ENCODE data around the gene CUL2.
"Not testable (repeated sequence)": the region's sequence is repeated elsewhere in the genome, so short reads cannot be mapped to it uniquely, and the experiment has no call there.

The CUL2 gene

DNA sequence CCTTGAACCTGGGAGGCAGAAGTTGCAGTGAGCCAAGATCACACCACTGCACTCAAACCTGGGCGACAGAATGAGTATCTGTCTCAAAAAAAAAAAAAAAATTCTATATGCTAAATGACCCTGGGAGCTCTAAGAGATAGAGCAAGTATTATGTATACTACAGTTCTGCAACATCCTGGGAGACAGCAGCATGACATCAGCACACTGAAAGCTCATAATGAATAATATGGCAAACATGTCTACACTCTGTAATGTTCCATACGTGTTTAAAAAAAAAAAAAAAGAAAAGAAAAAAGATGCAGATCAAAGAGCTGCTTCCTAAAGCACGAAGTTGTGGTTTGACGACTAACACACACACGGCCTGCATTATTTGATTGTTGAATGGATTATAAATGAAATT, 72.5 kb downstream of the CUL2 start:
- DNase-seq = no peak

DNA sequence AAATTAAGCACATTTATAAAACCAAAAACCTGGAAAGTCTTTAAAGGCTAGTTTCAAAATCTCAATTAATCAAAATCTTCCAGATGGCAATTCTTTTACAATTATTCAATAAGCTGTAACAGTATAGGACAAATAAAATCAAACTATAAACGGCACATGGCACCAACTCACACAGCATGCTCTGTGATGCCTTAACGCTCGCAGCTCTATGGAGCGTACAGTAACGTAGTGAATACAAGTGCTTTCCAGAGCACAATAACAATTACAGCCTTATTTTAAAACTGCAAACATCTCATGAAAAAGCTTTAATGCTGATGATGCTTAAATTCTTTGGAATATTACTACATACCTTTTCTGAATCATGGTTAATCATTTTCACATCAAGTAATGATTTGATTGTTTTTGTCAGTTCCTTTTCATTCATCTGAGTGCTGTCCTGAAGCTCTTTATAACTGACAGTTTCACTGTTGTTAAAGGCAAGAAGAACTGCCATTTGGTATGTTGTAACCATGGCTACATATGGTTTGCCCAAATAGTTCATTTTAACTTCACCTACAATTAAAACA, 74.2 kb downstream of the CUL2 start:
- DNase-seq = no peak

DNA sequence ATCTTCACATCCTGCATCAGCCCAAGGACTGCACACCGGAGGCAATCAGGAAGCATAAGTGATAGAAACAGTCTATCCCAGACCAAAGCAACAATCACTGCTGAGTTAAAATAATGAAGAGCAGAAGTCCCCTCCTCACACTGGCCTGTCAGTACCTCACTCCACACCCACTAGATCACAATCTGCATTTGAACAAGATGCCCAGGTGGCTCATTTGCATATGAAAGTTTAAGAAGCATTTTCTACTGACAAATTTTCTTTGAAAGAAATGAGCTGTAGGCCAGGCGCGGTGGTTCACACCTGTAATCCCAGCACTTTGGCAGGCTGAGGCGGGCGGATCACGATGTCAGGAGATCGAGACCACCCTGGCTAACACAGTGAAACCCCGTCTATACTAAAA, 77.4 kb downstream of the CUL2 start:
- no peak for DNase-seq

DNA sequence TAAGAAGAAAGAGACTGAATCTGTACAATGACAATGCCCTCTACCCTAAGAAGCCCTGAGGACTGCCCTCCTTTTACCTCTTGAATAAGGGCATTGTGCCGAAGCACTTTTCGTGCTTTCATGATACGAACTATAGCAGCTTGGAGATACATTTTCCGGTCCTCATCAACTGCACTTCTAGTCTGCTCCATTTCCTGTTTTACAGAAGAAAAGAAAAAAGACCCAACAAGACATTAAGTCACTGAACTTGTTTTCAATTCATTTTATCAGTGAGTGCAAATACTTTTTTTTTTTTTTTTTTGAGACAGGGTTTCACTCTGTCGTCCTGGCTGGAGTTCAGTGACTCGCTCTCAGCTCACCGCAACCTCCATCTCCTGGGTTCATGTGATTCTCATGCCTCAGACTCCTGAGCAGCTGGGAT, 78.4 kb downstream of the CUL2 start:
- DNase-seq = no peak

DNA sequence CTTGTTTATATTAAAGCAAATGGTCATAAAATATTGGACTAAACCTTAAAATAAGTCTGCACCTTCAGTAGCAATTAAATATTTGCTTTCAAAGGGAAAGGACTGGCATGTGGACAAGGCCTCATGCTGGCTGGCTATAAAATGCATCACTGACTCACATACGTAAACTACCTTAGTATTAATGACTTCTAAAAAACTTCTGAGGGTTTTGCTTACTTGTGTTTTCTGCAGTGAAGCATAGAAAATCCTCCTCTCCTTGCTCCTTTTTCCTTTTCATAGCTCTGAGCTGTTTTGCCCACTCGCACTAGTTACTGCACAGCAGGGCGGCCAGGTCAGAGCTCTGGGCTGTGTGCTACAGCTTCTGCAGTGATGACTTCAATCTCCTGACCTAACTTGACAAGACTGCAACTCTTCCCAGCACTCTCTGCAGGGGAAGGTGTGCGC, 82.3 kb downstream of the CUL2 start:
- DNase-seq = no peak

DNA sequence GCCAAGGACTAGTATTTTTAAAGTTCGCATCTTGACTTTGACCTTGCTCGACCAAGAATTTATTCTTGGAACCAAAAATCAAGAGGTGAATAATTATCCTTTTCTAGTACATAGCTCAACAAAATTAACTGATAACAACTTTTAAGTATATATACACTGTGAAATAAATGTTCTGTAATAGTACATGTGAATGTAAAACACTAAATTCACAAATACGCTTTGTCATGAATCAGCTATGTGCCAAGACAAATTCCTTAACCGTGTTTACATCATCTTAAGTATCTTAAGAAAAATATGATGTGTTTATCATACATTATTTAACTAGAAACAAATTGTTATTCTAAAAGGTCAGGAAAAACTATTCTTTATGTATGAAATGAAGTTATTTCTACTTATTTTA, 83.3 kb downstream of the CUL2 start:
- no peak for DNase-seq

DNA sequence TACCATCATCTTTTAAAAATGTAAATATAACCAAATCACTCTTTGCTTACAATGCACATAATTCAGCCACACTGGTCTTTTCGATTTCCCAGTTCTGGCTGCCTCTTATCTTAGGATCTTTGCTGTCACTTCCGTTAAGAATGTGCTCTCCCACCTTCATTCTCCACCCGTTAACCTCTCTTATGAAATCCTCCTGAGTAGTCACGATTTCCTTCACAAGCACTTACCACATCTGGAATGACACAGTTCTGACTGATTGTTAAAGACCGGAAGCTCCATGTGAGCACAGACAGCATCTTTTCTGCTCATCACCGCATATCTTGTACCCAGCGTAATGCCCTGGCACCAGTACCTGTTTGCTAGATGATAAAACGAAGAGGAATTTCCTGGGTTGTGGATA, 84.3 kb downstream of the CUL2 start:
- DNase-seq = no peak

DNA sequence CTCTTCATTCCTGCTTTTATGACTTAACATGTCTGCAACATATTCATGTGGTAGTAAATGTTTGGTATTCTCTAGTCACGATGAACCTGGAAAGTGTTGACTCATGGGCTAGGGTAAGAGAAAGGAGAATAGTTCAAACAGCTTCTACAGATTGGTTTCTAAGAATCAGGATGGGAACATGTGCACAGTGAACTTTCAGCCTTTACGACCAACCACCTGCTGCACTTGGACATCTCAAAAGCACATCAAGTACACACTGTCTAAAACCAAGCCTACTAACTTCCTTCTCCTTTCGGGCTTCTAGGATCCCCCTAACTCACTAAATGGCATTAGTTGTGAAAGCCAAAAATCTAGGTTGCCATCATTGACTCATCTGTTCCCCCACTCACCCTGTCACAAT, 85.5 kb downstream of the CUL2 start:
- no peak for DNase-seq

DNA sequence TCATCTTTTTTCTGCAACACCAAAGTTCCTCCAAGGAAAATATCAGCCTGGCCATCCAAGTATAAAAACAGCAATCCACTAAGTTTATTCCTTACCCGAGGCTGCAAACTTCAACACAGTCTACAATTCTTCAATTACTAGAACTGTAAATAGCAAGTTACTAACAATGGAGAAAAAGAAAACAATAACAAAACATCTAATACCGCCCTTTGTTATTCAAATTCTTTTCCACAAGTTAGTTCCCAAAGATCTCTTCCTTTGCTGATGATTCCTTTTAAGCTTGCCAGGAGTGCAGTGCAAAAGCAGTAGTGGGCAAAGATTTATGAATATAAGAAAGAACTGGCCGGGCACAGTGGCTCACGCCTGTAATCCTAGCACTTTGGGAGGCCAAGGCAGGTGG, 86.2 kb downstream of the CUL2 start:
- no peak for DNase-seq

DNA sequence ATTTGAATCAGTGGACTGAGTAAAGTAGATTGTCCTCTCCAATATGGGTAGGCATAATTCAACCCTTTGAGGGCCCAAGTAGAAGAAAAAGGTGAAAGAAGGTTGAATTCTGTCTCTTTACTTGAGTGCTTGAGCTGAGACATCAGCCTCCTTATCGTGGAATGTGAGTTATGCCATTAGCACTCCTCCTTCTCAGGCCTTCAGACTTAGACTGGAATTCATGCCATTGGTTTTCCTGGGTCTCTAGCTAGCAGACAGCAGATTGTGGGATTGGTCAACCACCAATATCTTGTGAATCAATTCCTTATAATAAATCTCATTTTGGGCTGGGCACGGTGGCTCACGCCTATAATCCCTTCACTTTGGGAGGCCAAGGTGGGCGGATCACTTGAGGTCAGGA, 89.2 kb downstream of the CUL2 start:
- no peak for DNase-seq

DNA sequence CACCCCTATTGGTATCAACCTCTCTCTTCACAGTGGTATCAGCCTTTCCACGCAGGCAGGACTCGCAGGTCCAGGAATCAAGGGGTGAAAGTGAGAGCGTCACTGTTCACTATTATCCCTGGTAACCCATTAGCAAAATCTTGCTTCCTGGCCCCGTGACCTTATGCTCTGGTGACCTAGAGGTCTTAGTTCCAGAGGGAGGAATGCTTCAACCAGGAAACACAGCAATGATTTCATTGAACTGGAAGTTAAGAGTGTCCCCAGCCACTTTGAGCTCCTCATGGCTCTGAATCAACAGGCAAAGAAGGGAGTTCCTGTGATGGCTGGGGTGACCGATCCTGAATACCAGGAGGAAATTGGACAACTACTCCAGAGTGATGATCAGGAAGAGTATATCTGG, 90.6 kb downstream of the CUL2 start:
- DNase-seq = no peak

DNA sequence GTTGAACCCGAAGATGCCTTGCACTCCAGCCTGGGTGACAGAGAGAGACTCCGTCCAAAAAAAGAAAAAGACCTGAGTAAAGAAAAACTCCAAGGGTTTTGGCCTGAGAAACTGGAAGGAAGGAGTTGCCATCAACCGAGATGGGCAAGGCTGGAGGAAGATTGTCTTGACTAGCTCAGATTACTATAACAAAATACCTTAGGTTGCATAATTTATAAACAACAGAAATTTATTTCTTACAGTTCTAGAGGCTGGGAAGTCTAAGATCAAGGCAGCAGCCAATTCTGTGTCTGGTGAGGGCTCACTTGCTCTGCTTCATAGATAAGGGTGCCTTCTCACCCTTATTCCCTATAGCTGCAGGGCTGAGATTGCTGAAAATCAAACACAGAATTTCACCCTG, 91.2 kb downstream of the CUL2 start:
- DNase-seq = no peak

DNA sequence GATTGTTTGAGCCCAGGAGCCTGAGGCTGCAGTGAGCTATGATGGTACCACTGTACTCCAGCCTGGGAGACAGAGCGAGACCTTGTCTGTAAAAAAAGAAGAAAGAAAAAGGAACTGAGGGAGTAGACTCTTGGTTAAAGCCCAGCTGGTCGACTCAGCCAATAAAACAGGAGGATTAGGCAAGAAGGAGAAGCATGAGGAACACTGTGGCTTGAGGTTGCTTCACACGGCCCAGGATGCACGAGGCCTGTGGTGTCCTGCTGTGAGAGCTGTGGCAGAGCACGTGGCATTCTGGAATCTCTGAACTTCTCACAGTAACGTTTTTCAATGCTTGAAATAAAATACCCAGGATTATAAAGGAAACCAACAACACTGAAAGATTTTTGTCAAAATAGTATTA, 93.3 kb downstream of the CUL2 start:
- DNase-seq = no peak

DNA sequence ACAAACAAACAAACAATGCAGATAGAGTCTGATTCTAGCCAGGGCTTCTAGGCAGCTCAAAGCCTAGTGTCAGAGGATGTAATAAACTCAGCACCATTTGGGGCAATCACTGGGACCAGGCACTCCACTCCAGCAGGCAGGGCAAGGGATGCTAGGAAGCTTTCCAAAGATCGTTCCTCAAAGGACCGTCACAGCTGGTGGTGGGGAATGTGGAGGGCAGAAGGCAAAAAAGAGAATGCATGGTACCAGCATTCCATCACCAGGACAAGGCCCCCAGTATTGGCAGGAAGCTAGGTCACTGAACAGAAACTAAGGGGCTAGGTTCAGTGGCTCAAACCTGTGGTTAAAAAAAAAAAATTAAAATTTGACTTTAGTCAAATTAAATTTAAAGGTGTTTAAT, 94.2 kb downstream of the CUL2 start:
- DNase-seq = no peak

DNA sequence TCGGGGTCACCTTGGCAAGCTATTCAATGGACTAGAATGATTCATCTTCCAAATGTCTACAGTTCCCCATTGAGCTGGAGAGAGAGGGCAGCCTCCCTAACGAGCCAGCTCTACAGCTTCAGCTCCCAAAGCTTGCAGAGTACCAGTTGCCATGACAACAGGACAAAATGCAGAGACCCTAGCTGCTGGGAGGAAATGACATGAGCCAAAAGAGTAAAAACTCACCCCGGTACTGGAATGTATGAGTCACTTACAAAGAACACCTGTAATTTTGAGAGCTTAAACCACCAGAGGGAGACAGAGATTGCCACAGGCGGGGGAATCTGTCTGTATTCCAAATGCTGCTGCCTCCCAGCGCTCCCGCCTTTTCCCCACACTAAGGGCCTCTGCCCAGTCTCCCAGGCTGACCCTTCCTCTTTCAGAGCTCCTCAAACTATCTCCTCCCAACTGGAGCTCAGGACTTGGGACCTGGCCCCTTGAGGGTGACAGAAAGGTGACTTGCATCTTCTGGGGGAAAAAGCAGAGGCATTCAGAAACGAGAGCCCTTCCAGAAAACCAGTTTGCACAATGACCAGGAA, 95.5 kb downstream of the CUL2 start:
- peak; percentile 39 for DNase-seq

DNA sequence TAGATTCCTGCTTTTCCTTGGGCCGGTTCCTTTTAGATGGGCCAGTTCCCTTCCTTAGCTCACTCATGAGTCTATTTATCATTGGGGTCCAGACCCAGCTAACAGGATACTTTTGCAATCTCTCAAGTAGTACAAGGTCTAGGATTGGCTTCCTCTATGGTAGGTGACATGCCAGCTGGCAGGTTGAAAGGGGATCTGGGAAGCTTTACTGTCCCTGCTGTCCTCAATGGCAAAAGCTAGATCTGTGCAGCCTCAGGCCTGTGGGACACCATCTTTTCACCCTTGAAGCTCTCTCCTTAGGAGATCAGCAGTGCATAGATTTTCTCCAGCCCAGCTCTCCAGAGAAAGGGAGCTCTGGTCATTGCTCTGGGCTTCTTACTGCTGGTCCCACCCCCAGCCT, 96.4 kb downstream of the CUL2 start:
- DNase-seq = no peak

DNA sequence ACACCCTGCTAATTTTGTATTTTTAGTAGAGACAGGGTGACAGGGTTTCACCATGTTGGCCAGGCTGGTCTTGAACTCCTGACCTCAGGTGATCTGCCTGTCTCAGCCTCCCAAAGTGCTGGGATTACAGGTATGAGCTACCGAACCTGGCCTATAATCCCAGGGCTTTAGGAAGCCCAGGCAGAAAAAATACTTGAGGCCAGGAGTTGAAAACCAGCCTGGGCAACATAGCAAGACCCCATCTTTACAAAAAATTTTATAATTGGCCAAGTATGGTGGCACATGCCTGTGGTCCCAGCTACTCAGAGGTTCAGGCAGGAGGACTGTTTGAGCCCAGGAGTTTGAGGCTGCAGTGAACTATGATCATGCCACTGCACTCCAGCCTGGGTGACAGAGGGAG, 99.0 kb downstream of the CUL2 start:
- not testable (repeated sequence) for DNase-seq

DNA sequence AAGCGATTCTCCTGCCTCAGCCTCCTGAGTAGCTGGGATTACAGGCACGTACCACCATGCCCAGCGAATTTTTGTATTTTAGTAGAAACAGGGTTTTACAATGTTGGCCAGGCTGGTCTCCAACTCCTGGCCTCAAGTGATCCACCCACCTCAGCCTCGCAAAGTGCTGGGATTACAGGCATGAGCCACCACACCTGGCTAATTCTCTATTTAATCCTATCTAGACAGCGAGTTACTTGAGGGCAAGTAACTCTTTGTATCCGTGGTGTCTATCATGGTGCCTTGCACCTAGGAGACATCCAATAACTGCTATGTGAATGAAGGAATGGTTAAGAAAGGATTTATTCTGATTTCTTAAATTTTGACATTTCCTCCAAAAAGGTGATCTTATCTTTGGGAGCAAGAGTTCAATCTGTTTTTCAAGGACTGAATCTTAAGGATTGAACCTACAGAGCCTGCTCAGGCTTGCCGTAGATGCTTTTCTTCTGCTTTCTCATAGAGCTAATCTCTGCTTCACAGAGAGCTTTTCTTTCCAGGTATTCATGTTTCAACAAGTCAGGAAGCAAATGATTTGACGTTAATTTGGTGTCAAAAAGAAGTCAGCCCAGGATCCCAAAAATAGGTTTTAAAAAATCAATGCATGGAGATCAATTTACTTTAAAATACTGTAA, 101.6 kb downstream of the CUL2 start:
- no peak for DNase-seq

DNA sequence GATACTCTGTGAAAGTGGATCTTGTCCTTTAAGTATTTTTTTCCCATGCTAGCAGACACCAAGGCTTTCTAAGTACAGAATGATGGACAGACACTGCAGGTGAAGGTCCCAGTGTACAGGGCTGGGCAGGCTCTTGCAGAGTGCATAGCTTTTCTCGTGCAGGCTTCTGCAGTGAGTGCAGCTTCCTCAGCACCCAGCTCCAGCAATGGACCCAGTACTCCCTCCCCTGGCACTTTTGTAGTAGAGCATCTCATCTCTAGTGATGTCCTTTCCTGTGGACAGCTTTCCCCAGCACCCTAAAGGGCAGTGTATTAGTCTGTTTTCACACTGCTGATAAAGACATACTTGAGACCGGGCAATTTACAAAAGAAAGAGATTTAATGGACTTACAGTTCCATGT, 104.3 kb downstream of the CUL2 start:
- no peak for DNase-seq

DNA sequence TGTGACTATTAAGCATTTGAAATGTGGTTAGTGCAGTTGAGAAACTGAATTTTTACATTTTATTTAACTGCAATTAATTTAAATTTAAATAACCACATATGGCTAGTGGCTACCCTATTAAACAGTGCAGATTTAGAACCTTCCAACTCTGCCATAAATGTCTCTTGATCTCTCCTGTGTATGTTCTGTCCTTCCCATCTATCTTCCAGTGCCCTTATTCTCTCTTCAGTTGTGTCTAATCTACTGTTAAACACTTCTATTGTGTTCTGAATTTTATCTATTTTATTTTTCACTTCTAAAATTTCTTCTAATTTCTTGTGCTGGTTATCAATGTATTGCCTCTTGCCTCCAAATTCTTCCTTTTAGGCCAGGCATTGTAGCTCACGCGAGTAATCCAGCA, 105.0 kb downstream of the CUL2 start:
- no peak for DNase-seq

DNA sequence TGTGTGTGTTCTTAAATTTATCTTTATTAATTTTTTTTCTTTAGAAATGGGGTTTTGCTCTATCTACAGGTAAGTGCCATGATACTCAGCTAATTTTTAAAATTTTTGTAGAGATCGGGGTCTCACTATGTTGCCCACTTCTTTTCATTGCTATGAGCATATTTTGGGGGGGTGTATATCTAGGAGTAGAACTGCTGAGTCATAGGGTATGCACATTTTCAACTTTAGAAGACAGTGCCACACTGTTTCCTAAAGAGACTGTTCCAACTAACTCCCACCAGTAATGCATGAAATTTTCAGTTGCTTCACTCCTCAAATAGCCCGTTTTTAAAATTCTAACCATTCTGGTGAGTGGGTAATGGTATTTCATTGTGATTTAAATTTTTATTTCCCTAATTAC, 108.3 kb downstream of the CUL2 start:
- no peak for DNase-seq

DNA sequence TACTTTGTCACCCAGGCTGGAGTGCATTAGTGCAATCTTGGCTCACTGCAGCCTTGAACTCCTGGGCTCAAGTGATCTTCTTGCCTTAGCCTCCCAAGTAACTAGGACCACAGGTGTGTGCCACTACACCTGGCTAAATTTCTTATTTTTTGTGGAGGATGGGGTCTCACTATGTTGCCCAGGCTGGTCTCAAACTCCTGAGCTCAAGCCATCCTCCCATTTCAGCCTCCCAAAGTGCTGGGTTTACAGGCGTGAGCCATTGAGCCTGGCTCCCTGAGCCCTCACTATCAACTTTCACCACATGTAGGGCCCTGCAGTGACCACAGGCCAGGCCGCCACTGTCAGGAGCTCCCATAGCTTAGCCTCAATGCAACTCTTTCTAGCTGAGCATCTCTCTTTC, 110.2 kb downstream of the CUL2 start:
- no peak for DNase-seq

DNA sequence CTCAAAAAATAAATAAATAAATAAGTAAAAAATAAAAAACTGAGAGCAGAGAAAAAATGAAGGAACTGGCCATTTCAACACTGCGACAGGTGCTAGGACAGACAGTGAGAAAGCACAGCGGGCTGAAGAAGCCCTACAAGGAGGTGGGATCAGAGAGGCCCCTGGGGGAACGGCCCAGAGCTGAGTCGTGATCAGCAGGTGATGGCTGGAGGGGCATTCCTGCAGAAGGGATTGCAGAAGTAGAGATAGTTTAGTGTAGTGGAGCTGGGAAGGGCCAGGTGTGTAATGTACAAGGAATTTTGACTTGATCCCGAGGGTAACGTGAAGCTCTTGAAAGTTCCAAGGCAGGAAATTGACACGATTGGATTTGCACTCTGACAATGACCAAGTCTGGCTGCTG, 112.1 kb downstream of the CUL2 start:
- DNase-seq = no peak

DNA sequence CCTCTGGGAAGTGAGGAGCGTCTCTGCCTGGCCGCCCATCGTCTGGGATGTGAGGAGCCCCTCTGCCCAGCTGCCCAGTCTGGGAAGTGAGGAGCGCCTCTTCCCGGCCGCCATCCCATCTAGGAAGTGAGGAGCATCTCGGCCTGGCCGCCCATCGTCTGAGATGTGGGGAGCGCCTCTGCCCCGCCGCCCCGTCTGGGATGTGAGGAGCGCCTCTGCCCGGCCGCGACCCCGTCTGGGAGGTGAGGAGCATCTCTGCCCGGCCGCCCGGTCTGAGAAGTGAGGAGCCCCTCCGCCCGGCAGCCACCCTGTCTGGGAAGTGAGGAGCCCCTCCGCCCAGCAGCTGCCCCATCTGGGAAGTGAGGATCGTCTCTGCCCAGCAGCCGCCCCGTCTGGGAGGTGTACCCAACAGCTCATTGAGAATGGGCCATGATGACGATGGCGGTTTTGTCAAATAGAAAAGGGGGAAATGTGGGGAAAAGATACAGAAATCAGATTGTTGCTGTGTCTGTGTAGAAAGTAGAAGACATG, 113.7 kb downstream of the CUL2 start:
- not testable (repeated sequence) for DNase-seq

Data from activated naive CD4-positive, alpha-beta T cell treated with anti-CD3 and anti-CD28 coated beads, Interleukin-2, amount 50 U/mL, for 16 hours (primary cell).